GM21381 (cell line): ENCODE data around the gene MAP3K9.

Experiments used
- ATAC-seq: cut with Tn5 transposase; IDR thresholded peaks from one replicate; pipeline ENCODE4 v1.9.1; 2021; ENCODE audit warnings: mild to moderate bottlenecking, moderate library complexity; ENCODE audit not compliant: unreplicated experiment

Gene MAP3K9

GRCh38 chr14:70789361-70789760 lies 20.0 kb downstream of the MAP3K9 start:
- ATAC-seq = no peak

- ATAC-seq = no peak
Observed at GRCh38 chr14:70788898-70789297, 20.4 kb downstream of the MAP3K9 start.

GRCh38 chr14:70785556-70785955 lies 23.8 kb downstream of the MAP3K9 start:
- ATAC-seq = no peak

GRCh38 chr14:70784886-70785285 lies 24.4 kb downstream of the MAP3K9 start:
- no peak for ATAC-seq

- no peak for ATAC-seq
Observed at GRCh38 chr14:70782361-70782760, 27.0 kb downstream of the MAP3K9 start.

- ATAC-seq = peak; percentile 67
Observed at GRCh38 chr14:70780396-70781075, 28.8 kb downstream of the MAP3K9 start.

GRCh38 chr14:70779667-70780066 lies 29.6 kb downstream of the MAP3K9 start:
- ATAC-seq = no peak

- peak; percentile 69 for ATAC-seq
Observed at GRCh38 chr14:70776197-70776596, 33.1 kb downstream of the MAP3K9 start.

GRCh38 chr14:70773182-70773862 lies 36.0 kb downstream of the MAP3K9 start:
- ATAC-seq = no peak

GRCh38 chr14:70771781-70772212 lies 37.5 kb downstream of the MAP3K9 start:
- ATAC-seq = no peak

GRCh38 chr14:70770490-70770889 lies 38.8 kb downstream of the MAP3K9 start:
- no peak for ATAC-seq

GRCh38 chr14:70759398-70759797 lies 49.9 kb downstream of the MAP3K9 start:
- no peak for ATAC-seq

- no peak for ATAC-seq
Observed at GRCh38 chr14:70755655-70756054, 53.7 kb downstream of the MAP3K9 start.

- no peak for ATAC-seq
Observed at GRCh38 chr14:70754991-70755390, 54.3 kb downstream of the MAP3K9 start.

GRCh38 chr14:70753518-70753953 lies 55.8 kb downstream of the MAP3K9 start:
- ATAC-seq = no peak

GRCh38 chr14:70748422-70748821 lies 60.9 kb downstream of the MAP3K9 start:
- no peak for ATAC-seq

GRCh38 chr14:70744641-70745040 lies 64.7 kb downstream of the MAP3K9 start:
- no peak for ATAC-seq

GRCh38 chr14:70742316-70742715 lies 67.0 kb downstream of the MAP3K9 start:
- ATAC-seq = no peak

- no peak for ATAC-seq
Observed at GRCh38 chr14:70741482-70741881, 67.8 kb downstream of the MAP3K9 start.

GRCh38 chr14:70735043-70735442 lies 74.3 kb downstream of the MAP3K9 start:
- no peak for ATAC-seq

GRCh38 chr14:70731447-70732239 lies 77.7 kb downstream of the MAP3K9 start:
- no peak for ATAC-seq

- ATAC-seq = no peak
Observed at GRCh38 chr14:70730393-70730792, 78.9 kb downstream of the MAP3K9 start.
